HCT116 (cell line): ENCODE measurements around the gene SENP6. TPM values are rescaled to one million over a fixed set of nuclear protein-coding genes. Genes with fewer than 3 reads are reported as not detected.

Experiments used
- ATAC-seq: fragments of 200-7000 bp; cut with Tn5 transposase; 2 replicates; pipeline ENCODE4 v1.9.1; 2020; ENCODE audit warnings: mild to moderate bottlenecking, moderate library complexity
- BruUV-seq: library from RNA; stranded (reverse); fragments of 400-500 nt; replicated peaks from 2 replicates; lab custom pipeline; 2021; lab: Mats Ljungman, UMichigan
- CTCF ChIA-PET: fragments of 300-600 bp; sonication (Branson Sonifier 250); formaldehyde crosslinking; loops from one replicate; lab custom pipeline; 2021; ENCODE audit warnings: antibody characterized with exemption; lab: Charles Lee
- POLR2A ChIA-PET: fragments of 300-600, 350-600 bp; sonication (Branson Sonifier 250); formaldehyde crosslinking; loops from one replicate; lab custom pipeline; 2021; ENCODE audit warnings: antibody characterized with exemption; lab: Charles Lee
- RAD21 ChIA-PET, 2 experiments: fragments of 300-600 bp; sonication (Branson Sonifier 250); formaldehyde crosslinking; loops; one replicate each; lab custom pipeline; 2023; ENCODE audit warnings: low total read pairs in 2 of 2; ENCODE audit not compliant: uncharacterized antibody in 2 of 2, unreplicated experiment in 2 of 2, low non-redundant PET in 1 of 2; lab: Charles Lee
- DNase-seq: peaks from one replicate; pipeline ENCODE4 v3.0.0-alpha.2; 2010; ENCODE audit warnings: low read depth, low spot score
- H2AFZ ChIP-seq: fragments of 200-600 bp; shearing (Covaris generic), sonication (generic); 2 replicates; pipeline ENCODE4 v1.6.1; 2017; ENCODE audit warnings: low read depth, mixed run types, mixed read lengths, antibody characterized with exemption, low read length; ENCODE audit not compliant: poor library complexity, severe bottlenecking
- H3K27ac ChIP-seq: 2 replicates; pipeline ENCODE4 v1.5.1; 2012; ENCODE audit warnings: low read depth, low read length
- H3K27me3 ChIP-seq: fragments of 200-600 bp; sonication (generic); 2 replicates; pipeline ENCODE4 v1.6.1; 2016; ENCODE audit warnings: mixed run types, low read length, mixed read lengths; ENCODE audit not compliant: insufficient read depth
- H3K36me3 ChIP-seq, 2 experiments: fragments of 200-500 bp in 1 of 2; fragments of 200-600 bp in 1 of 2; sonication (Bioruptor generic) in 1 of 2; sonication (generic) in 1 of 2; 2 replicates each; pipeline versions ENCODE4 v1.5.1 to v1.6.1; 2014 to 2016; ENCODE audit warnings: low read length in 2 of 2, inconsistent platforms in 1 of 2, mixed read lengths in 1 of 2, mixed run types in 1 of 2; ENCODE audit not compliant: insufficient read depth in 2 of 2, control insufficient read depth in 1 of 2
- H3K4me1 ChIP-seq, 2 experiments: fragments of 200-600 bp in 1 of 2; sonication (generic) in 1 of 2; 2 replicates each; pipeline versions ENCODE4 v1.5.1 to v1.6.1; 2012 to 2017; ENCODE audit warnings: low read length in 2 of 2, inconsistent platforms in 1 of 2, mild to moderate bottlenecking in 1 of 2, mixed read lengths in 1 of 2, mixed run types in 1 of 2, moderate library complexity in 1 of 2; ENCODE audit not compliant: insufficient read depth in 2 of 2, control insufficient read depth in 1 of 2
- H3K4me2 ChIP-seq: fragments of 200-600 bp; sonication (generic); 2 replicates; pipeline ENCODE4 v1.6.1; 2017; ENCODE audit warnings: mixed run types, low read length, mixed read lengths
- H3K4me3 ChIP-seq, 2 experiments: fragments of 200-600 bp in 1 of 2; sonication (generic) in 1 of 2; replicated peaks in 1 of 2; 2 replicates each; pipeline ENCODE4 v1.5.1; 2011 to 2016; ENCODE audit warnings: low read length in 2 of 2, control low read depth in 1 of 2, low read depth in 1 of 2, mild to moderate bottlenecking in 1 of 2, mixed read lengths in 1 of 2, mixed run types in 1 of 2
- H3K79me2 ChIP-seq: fragments of 200-600 bp; sonication (generic); 2 replicates; pipeline ENCODE4 v1.6.1; 2017; ENCODE audit warnings: mild to moderate bottlenecking, mixed run types, low read length, moderate library complexity, mixed read lengths; ENCODE audit not compliant: insufficient read depth
- H3K9ac ChIP-seq: fragments of 200-600 bp; sonication (generic); 2 replicates; pipeline ENCODE4 v1.6.1; 2016; ENCODE audit warnings: low read length, mixed read lengths
- H3K9me2 ChIP-seq: fragments of 200-600 bp; sonication (generic), shearing (Covaris generic); 2 replicates; pipeline ENCODE4 v1.6.1; 2017; ENCODE audit warnings: mixed run types, mild to moderate bottlenecking, moderate library complexity; ENCODE audit not compliant: insufficient read depth
- H3K9me3 ChIP-seq, 2 experiments: fragments of 200-500 bp in 1 of 2; fragments of 200-600 bp in 1 of 2; sonication (Bioruptor generic) in 1 of 2; sonication (generic) in 1 of 2; 2 replicates each; pipeline ENCODE4 v1.6.1; 2014 to 2017; ENCODE audit warnings: low read length in 2 of 2, mixed read lengths in 2 of 2, inconsistent platforms in 1 of 2, low read depth in 1 of 2, mild to moderate bottlenecking in 1 of 2, mixed run types in 1 of 2, moderate library complexity in 1 of 2; ENCODE audit not compliant: control insufficient read depth in 1 of 2, insufficient read depth in 1 of 2
- H4K20me1 ChIP-seq: fragments of 200-600 bp; sonication (generic), shearing (Covaris generic); 2 replicates; pipeline ENCODE4 v1.6.1; 2017; ENCODE audit warnings: mixed run types, mild to moderate bottlenecking, moderate library complexity; ENCODE audit not compliant: insufficient read depth
- CEBPB ChIP-seq: IDR thresholded peaks from 2 replicates; pipeline ENCODE4 v1.6.1; 2012; ENCODE audit warnings: low read depth
- EGR1 ChIP-seq: IDR thresholded peaks from 2 replicates; pipeline ENCODE4 v1.6.1; 2012; ENCODE audit warnings: low read depth
- ELF1 ChIP-seq: IDR thresholded peaks from 2 replicates; pipeline ENCODE4 v1.6.1; 2012; ENCODE audit warnings: low read depth, borderline replicate concordance
- EZH2 ChIP-seq: fragments of 200-600 bp; sonication (generic); IDR thresholded peaks from 2 replicates; pipeline ENCODE4 v1.6.1; 2017; ENCODE audit warnings: antibody characterized with exemption, mixed run types
- FOSL1 ChIP-seq: IDR thresholded peaks from 2 replicates; pipeline ENCODE4 v1.6.1; 2012; ENCODE audit warnings: low read depth
- JUND ChIP-seq: IDR thresholded peaks from 2 replicates; pipeline ENCODE4 v1.6.1; 2012
- POLR2A ChIP-seq: IDR thresholded peaks from 2 replicates; pipeline ENCODE4 v1.7.0; 2011; ENCODE audit warnings: borderline replicate concordance; ENCODE audit not compliant: insufficient read depth, insufficient read length; ENCODE audit errors: extremely low read depth
- RAD21 ChIP-seq: IDR thresholded peaks from 2 replicates; pipeline ENCODE4 v1.6.1; 2012; ENCODE audit warnings: low read depth, mild to moderate bottlenecking
- REST ChIP-seq: IDR thresholded peaks from 2 replicates; pipeline ENCODE4 v1.6.1; 2012; ENCODE audit warnings: low read depth
- SRF ChIP-seq: IDR thresholded peaks from 2 replicates; pipeline ENCODE4 v1.6.1; 2012; ENCODE audit warnings: low read depth
- intact Hi-C: fragments of 100-400 bp; cut with micrococcal nuclease; formaldehyde crosslinking; loops from 2 replicates; pipeline ENCODE4 v1.10.0; 2022
- total RNA-seq: library from RNA; stranded (reverse); gene quantifications from one replicate; pipeline ENCODE4 v1.2.1, GENCODE V29; 2021; ENCODE audit not compliant: unreplicated experiment
- TF ChIP-seq, protein P1 (sequence below): IDR thresholded peaks from 2 replicates; pipeline ENCODE4 v1.6.1; 2012

SENP6 gene
- total RNA-seq, 1 experiment from 2014 or later, result 78.1 TPM

- Histone ChIP-seq H4K20me1 (peaks cover 20% of the 10 kb centered on the region; the same call in 1 of the 2 replicates), H3K27ac (no peak overlapping the region), H3K4me3 (no peak overlapping the region), H3K9ac (no peak overlapping the region), H3K9me2 (no peaks in the 10 kb centered on the region), H3K9me3 (no peaks in the 10 kb centered on the region), H3K27me3 (no peaks in the 10 kb centered on the region), H3K79me2 (peaks cover 99% of the 10 kb centered on the region), H3K36me3 (peaks cover 3 to 8% of the 10 kb centered on the region in 2 experiments; a peak in 3 of 4 replicates), H3K4me2 (no peak overlapping the region), H3K4me1 (no peaks in the 10 kb centered on the region), H2AFZ (no peak overlapping the region)
- TF ChIP-seq ELF1 (no peak), POLR2A (no peak), SRF (no peak), JUND (no peak), EZH2 (no peak), FOSL1 (no peak), REST (no peak), RAD21 (no peak), CEBPB (no peak), EGR1 (no peak)
- TF ChIP-seq, protein P1, sequence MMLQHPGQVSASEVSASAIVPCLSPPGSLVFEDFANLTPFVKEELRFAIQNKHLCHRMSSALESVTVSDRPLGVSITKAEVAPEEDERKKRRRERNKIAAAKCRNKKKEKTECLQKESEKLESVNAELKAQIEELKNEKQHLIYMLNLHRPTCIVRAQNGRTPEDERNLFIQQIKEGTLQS, result no peak
- intact Hi-C loops, result no loop called here
- ATAC-seq, result no peak
- RAD21 ChIA-PET, result interaction anchor here in 1 of 2 experiments (0.5 kb wide), 1 partner anchor 345 kb away, joined by 3 read pairs; no protein-coding TSS in a partner anchor
- POLR2A ChIA-PET, result no interaction called here
- no peak for DNase-seq
- CTCF ChIA-PET, result no interaction called here
- no TSS peak for BruUV-seq
Measured at GRCh38 chr6:75620381-75621304, 19.0 kb downstream of the SENP6 start.
